CD8-positive, alpha-beta memory T cell (primary cell): Measurements from ENCODE around the gene MACROD1. TPM values are rescaled to one million over a fixed set of nuclear protein-coding genes. Genes with fewer than 3 reads are reported as not detected.

Experiments
- CTCF ChIA-PET: fragments of 350-600 bp; sonication (Branson Sonifier 250); formaldehyde crosslinking; loops from one replicate; lab custom pipeline; 2021; ENCODE audit warnings: antibody characterized with exemption; lab: Charles Lee
- POLR2A ChIA-PET: fragments of 350-600 bp; sonication (Branson Sonifier 250); formaldehyde crosslinking; loops from one replicate; lab custom pipeline; 2021; ENCODE audit warnings: antibody characterized with exemption; lab: Charles Lee
- DNase-seq, 5 donors: peaks; one replicate each; pipeline versions ENCODE4 v3.0.0 to v3.0.0-alpha.2; 2020 to 2022; ENCODE audit warnings: mixed read lengths in 1 of 5
- H3K27ac ChIP-seq: one replicate; pipeline ENCODE4 v1.7.0; 2013; ENCODE audit warnings: low read depth, mild to moderate bottlenecking, low read length, moderate library complexity
- H3K27me3 ChIP-seq: 2 replicates; pipeline ENCODE4 v1.7.0; 2013; ENCODE audit warnings: low read length, mild to moderate bottlenecking; ENCODE audit not compliant: insufficient read depth, poor library complexity, severe bottlenecking
- H3K36me3 ChIP-seq: 2 replicates; pipeline ENCODE4 v1.7.0; 2013; ENCODE audit warnings: mild to moderate bottlenecking, low read length, moderate library complexity; ENCODE audit not compliant: insufficient read depth
- H3K4me1 ChIP-seq: 2 replicates; pipeline ENCODE4 v1.7.0; 2013; ENCODE audit warnings: mild to moderate bottlenecking, low read length, moderate library complexity; ENCODE audit not compliant: insufficient read depth
- H3K4me3 ChIP-seq: 2 replicates; pipeline ENCODE4 v1.7.0; 2013; ENCODE audit warnings: mild to moderate bottlenecking, low read length
- H3K9me3 ChIP-seq: 2 replicates; pipeline ENCODE4 v1.7.0; 2013; ENCODE audit warnings: mild to moderate bottlenecking, low read length
- H3K27ac Mint-ChIP-seq, 8 donors: one replicate each; pipeline ENCODE4 v1.8.0; 2020 to 2021; ENCODE audit warnings: mixed read lengths in 8 of 8, mild to moderate bottlenecking in 6 of 8, inconsistent platforms in 3 of 8, moderate library complexity in 3 of 8
- H3K27me3 Mint-ChIP-seq, 2 donors: one replicate each; pipeline ENCODE4 v1.8.0; 2020 to 2021; ENCODE audit warnings: mixed read lengths in 2 of 2, mild to moderate bottlenecking in 1 of 2, moderate library complexity in 1 of 2
- H3K36me3 Mint-ChIP-seq, 3 donors: one replicate each; pipeline ENCODE4 v1.8.0; 2020 to 2021; ENCODE audit warnings: mixed read lengths in 3 of 3, inconsistent platforms in 1 of 3, mild to moderate bottlenecking in 1 of 3
- H3K4me1 Mint-ChIP-seq, 3 donors: one replicate each; pipeline ENCODE4 v1.8.0; 2020 to 2021; ENCODE audit warnings: mixed read lengths in 3 of 3, inconsistent platforms in 1 of 3, mild to moderate bottlenecking in 1 of 3
- H3K4me3 Mint-ChIP-seq, 7 donors: one replicate each; pipeline ENCODE4 v1.8.0; 2020 to 2021; ENCODE audit warnings: mixed read lengths in 7 of 7, mild to moderate bottlenecking in 6 of 7, moderate library complexity in 4 of 7, inconsistent platforms in 2 of 7
- H3K9me3 Mint-ChIP-seq, 5 donors: one replicate each; pipeline ENCODE4 v1.8.0; 2020 to 2022; ENCODE audit warnings: mixed read lengths in 5 of 5, mild to moderate bottlenecking in 3 of 5, moderate library complexity in 2 of 5, inconsistent platforms in 1 of 5
- polyA plus RNA-seq: library from polyadenylated mRNA; unstranded; fragments of 300-500 nt; fragmentation: Illumina TruSeq; gene quantifications from one replicate; pipeline ENCODE4 v1.2.3, GENCODE V29; 2021
- total RNA-seq, 2 experiments: library from RNA; stranded (reverse); gene quantifications; one replicate each; pipeline ENCODE4 v1.2.3, GENCODE V29; 2021

MACROD1 gene
- total and polyA plus RNA-seq, 3 experiments from 2014 or later, result 9.2 to 25.5 (median 19.6) TPM

DNA sequence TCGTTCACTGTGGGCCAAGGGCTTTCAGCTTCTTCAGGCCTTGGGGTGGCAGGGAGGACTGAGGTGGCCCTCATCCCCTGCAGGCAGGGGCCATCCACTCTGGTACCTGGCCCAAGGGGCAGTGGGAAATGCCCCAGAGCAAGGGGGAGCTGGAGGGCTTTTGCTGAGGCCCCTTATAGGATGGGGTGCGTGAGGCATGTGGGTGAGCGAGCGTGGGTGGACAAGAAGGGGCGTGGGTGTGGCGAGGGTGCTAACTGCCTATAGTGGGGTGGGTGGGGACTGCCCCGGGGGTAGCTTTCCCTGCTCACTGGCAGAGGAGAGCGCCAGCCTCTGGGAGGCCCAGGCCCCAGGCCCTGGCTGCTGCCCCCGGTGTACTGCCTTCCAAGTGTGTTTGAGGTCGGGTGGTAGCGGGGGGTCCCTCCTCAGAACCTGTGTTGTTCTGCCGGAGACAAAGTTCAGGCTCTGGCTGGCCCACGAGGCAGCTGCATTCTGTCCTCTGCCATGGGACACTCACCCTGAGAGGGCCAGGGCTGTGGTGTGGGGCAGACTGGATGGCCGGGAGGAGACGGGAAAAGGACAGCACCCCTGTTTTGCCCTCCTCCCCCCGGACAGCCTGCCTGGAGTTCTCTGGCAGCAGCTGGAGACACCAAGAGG is 126.8 kb downstream of the MACROD1 start:
- peaks cover 13% of the 10 kb centered on the region for H3K27me3 ChIP-seq
- H3K4me1 Mint-ChIP-seq, result peaks cover 0 to 10% (median 7%) of the 10 kb centered on the region in 3 donors
- no peaks in the 10 kb centered on the region for H3K36me3 Mint-ChIP-seq
- POLR2A ChIA-PET, result no interaction called here
- H3K27ac ChIP-seq, result no peak overlapping the region
- no peak for DNase-seq
- no peak overlapping the region for H3K27ac Mint-ChIP-seq
- H3K9me3 ChIP-seq, result no peaks in the 10 kb centered on the region
- H3K4me3 Mint-ChIP-seq, result no peak overlapping the region
- peaks cover 23 to 44% of the 10 kb centered on the region in 2 donors for H3K27me3 Mint-ChIP-seq
- no peaks in the 10 kb centered on the region for H3K4me1 ChIP-seq
- no peaks in the 10 kb centered on the region for H3K36me3 ChIP-seq
- CTCF ChIA-PET, result no interaction called here
- H3K9me3 Mint-ChIP-seq, result no peaks in the 10 kb centered on the region
- H3K4me3 ChIP-seq, result no peak overlapping the region

- Histone ChIP-seq H3K36me3 (no peaks in the 10 kb centered on the region), H3K9me3 (no peaks in the 10 kb centered on the region), H3K4me1 (no peaks in the 10 kb centered on the region), H3K27me3 (peaks cover 13% of the 10 kb centered on the region), H3K4me3 (no peak overlapping the region), H3K27ac (no peak overlapping the region)
- Mint-ChIP-seq H3K4me1 (peaks cover 0 to 12% (median 9%) of the 10 kb centered on the region in 3 donors), H3K27me3 (peaks cover 27 to 48% of the 10 kb centered on the region in 2 donors), H3K36me3 (no peaks in the 10 kb centered on the region), H3K27ac (no peak overlapping the region), H3K4me3 (no peak overlapping the region), H3K9me3 (no peaks in the 10 kb centered on the region)
- CTCF ChIA-PET, result no interaction called here
- POLR2A ChIA-PET, result no interaction called here
- DNase-seq, result no peak
These were observed 127.4 kb downstream of the MACROD1 start for GRCh38 chr11:64038500-64038899.

GRCh38 chr11:64037027-64037634 is 128.8 kb downstream of the MACROD1 start:
- no peaks in the 10 kb centered on the region for H3K4me1 ChIP-seq
- H3K9me3 Mint-ChIP-seq, result no peaks in the 10 kb centered on the region
- H3K27me3 ChIP-seq, result peaks cover 13% of the 10 kb centered on the region
- H3K27ac Mint-ChIP-seq, result no peak overlapping the region
- H3K4me3 ChIP-seq, result no peak overlapping the region
- ChIA-PET CTCF (interaction anchor here (1.9 kb wide), 1 partner anchor 37 kb away, joined by 6 read pairs; no protein-coding TSS in a partner anchor), POLR2A (no interaction called here)
- DNase-seq, result no peak
- no peak overlapping the region for H3K27ac ChIP-seq
- no peak overlapping the region for H3K4me3 Mint-ChIP-seq
- no peaks in the 10 kb centered on the region for H3K9me3 ChIP-seq
- H3K36me3 Mint-ChIP-seq, result no peaks in the 10 kb centered on the region
- peaks cover 0 to 12% (median 9%) of the 10 kb centered on the region in 3 donors for H3K4me1 Mint-ChIP-seq
- peaks cover 27 to 55% of the 10 kb centered on the region in 2 donors for H3K27me3 Mint-ChIP-seq
- H3K36me3 ChIP-seq, result no peaks in the 10 kb centered on the region

GRCh38 chr11:64036087-64037026 is 129.6 kb downstream of the MACROD1 start:
- peaks cover 13% of the 10 kb centered on the region for H3K27me3 ChIP-seq
- POLR2A ChIA-PET, result no interaction called here

DNA sequence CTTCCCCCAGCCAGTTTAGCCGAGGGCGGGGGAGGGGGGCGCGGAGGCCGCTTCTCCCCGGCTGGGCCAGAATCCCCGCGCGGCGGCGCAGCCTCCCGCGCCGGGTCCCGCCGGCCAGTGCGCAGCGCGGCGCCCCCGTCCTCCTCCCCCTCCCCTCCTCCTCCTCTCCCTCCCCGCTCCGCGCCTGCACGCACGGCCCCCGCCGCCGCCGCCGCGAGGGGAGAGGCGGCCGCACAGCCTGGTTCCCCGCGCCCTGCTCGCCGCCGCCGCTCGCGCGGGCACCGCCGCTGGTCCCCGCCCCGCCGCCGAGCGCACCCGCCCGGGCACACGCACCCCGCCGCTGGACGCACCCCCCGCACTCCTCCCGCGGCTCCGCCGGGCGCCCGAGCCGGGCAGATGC is 130.3 kb downstream of the MACROD1 start, which contains the start of gene FLRT1:
FLRT1 (plus strand) TSS at position 356 of the 400 bp plus-strand sequence. CDS start 80,337 bp downstream, outside the sequence.
- H3K9me3 ChIP-seq, result no peaks in the 10 kb centered on the region
- H3K4me1 Mint-ChIP-seq, result peaks cover 0 to 12% (median 9%) of the 10 kb centered on the region in 3 donors
- no peak for DNase-seq
- peaks cover 13% of the 10 kb centered on the region for H3K27me3 ChIP-seq
- peak within 1 kb of the TSS in 1 of 8 donors; percentile 56 for H3K27ac Mint-ChIP-seq
- no peak within 1 kb of the TSS for H3K4me3 ChIP-seq
- no peaks in the 10 kb centered on the region for H3K4me1 ChIP-seq
- no peak within 1 kb of the TSS for H3K27ac ChIP-seq
- ChIA-PET POLR2A (no interaction called here), CTCF (interaction anchor here (1.9 kb wide), 1 partner anchor 36 kb away, joined by 6 read pairs; no protein-coding TSS in a partner anchor)
- H3K36me3 Mint-ChIP-seq, result no peaks in the 10 kb centered on the region
- no peaks in the 10 kb centered on the region for H3K9me3 Mint-ChIP-seq
- H3K27me3 Mint-ChIP-seq, result peaks cover 27 to 55% of the 10 kb centered on the region in 2 donors
- H3K4me3 Mint-ChIP-seq, result peak within 1 kb of the TSS in 6 of 7 donors; percentile 38 to 71 (median 54)
- H3K36me3 ChIP-seq, result no peaks in the 10 kb centered on the region

More at GRCh38 chr11:64036087-64037026, 129.6 kb downstream of the MACROD1 start:
- Mint-ChIP-seq H3K4me3 (no peak overlapping the region), H3K27ac (no peak overlapping the region), H3K36me3 (no peaks in the 10 kb centered on the region), H3K4me1 (peaks cover 0 to 12% (median 9%) of the 10 kb centered on the region in 3 donors), H3K9me3 (no peaks in the 10 kb centered on the region), H3K27me3 (peaks cover 27 to 53% of the 10 kb centered on the region in 2 donors)
- H3K4me1 ChIP-seq, result no peaks in the 10 kb centered on the region
- no peak for DNase-seq
- no peaks in the 10 kb centered on the region for H3K36me3 ChIP-seq
- CTCF ChIA-PET, result interaction anchor here (1.9 kb wide), 1 partner anchor 36 kb away, joined by 6 read pairs; no protein-coding TSS in a partner anchor
- no peak overlapping the region for H3K4me3 ChIP-seq
- H3K27ac ChIP-seq, result no peak overlapping the region
- no peaks in the 10 kb centered on the region for H3K9me3 ChIP-seq

- no peak overlapping the region for H3K27ac ChIP-seq
- peak overlapping the region in 6 of 7 donors; percentile 38 to 71 (median 54) for H3K4me3 Mint-ChIP-seq
- H3K9me3 ChIP-seq, result no peaks in the 10 kb centered on the region
- no peaks in the 10 kb centered on the region for H3K9me3 Mint-ChIP-seq
- no peak for DNase-seq
- peaks cover 0 to 12% (median 9%) of the 10 kb centered on the region in 3 donors for H3K4me1 Mint-ChIP-seq
- ChIA-PET CTCF (no interaction called here), POLR2A (no interaction called here)
- peaks cover 27 to 55% of the 10 kb centered on the region in 2 donors for H3K27me3 Mint-ChIP-seq
- H3K36me3 Mint-ChIP-seq, result no peaks in the 10 kb centered on the region
- H3K4me1 ChIP-seq, result no peaks in the 10 kb centered on the region
- H3K4me3 ChIP-seq, result no peak overlapping the region
- no peaks in the 10 kb centered on the region for H3K36me3 ChIP-seq
- H3K27me3 ChIP-seq, result peaks cover 13% of the 10 kb centered on the region
- peak overlapping the region in 1 of 8 donors; percentile 56 for H3K27ac Mint-ChIP-seq
These were observed 130.8 kb downstream of the MACROD1 start for GRCh38 chr11:64035081-64035524.

DNA sequence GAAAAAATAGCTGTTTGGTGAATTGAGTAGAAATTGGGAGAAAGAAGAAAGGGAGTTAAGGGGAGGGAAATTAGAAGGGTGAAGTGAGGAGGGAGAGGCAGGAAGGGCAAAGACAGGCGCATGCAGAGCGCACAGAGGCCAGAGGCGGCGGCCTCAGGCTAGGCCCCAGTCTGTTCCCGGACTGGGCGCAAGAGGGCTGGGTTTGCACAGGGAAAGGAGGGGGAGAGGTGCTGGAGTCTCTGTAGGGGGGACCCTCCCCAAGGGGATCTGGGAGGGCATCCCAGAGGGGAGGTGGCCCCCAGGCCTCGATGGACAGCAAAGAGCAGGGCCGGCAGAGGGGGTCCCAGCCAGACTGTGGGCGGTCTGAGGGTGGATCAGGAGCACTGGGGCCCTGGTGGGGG is 131.5 kb downstream of the MACROD1 start:
- Histone ChIP-seq H3K4me3 (no peak overlapping the region), H3K27ac (no peak overlapping the region), H3K36me3 (no peaks in the 10 kb centered on the region), H3K27me3 (peaks cover 13% of the 10 kb centered on the region), H3K9me3 (no peaks in the 10 kb centered on the region), H3K4me1 (no peaks in the 10 kb centered on the region)
- no peaks in the 10 kb centered on the region for H3K9me3 Mint-ChIP-seq
- H3K36me3 Mint-ChIP-seq, result no peaks in the 10 kb centered on the region
- H3K4me3 Mint-ChIP-seq, result peak overlapping the region in 1 of 7 donors; percentile 19
- peaks cover 0 to 12% (median 9%) of the 10 kb centered on the region in 3 donors for H3K4me1 Mint-ChIP-seq
- H3K27ac Mint-ChIP-seq, result peak overlapping the region in 1 of 8 donors; percentile 56
- no peak for DNase-seq
- POLR2A ChIA-PET, result no interaction called here
- CTCF ChIA-PET, result no interaction called here
- peaks cover 27 to 58% of the 10 kb centered on the region in 2 donors for H3K27me3 Mint-ChIP-seq
